Measurements from ENCODE around the gene HIVEP3.

HIVEP3 gene

GRCh38 chr1:41813755-41814745, 104.7 kb downstream of the HIVEP3 start:
- no peak overlapping the region for H3K4me3 ChIP-seq (IDR thresholded peaks at IDR 0.05; ENCODE audit: insufficient read depth, low read depth, low read length)
- no peak overlapping the region for H3K27ac ChIP-seq
- no peak overlapping the region for H3K4me2 ChIP-seq

DNA sequence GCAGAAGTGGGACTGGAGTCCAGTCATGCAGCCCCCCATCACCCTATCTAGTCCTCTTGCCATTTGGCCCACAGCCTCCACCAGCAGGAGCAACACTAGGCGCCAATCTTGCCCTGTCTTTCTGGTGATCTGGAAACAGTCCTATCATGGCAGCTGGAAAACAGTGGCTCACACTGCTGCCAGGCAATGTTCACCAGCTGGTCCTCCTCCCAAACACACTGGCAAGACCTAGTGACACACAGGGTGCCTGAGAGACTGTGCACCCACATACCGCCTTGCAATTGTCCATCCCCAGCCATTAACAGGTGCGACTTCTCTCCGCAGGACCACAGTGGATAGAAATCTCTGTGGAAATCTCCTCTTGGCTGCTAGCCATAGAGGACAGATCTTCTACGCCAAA, 105.5 kb downstream of the HIVEP3 start:
- H3K4me1 ChIP-seq (ENCODE audit: low read depth, poor library complexity, severe bottlenecking) = peaks cover 38% of the 10 kb centered on the region
- no peak overlapping the region for H3K4me2 ChIP-seq
- no peak for TF ChIP-seq CTCF (conservative IDR thresholded peaks at IDR 0.05; ENCODE audit: low read depth, low read length)
- H3K27ac ChIP-seq = no peak overlapping the region
- H3K4me3 ChIP-seq (IDR thresholded peaks at IDR 0.05; ENCODE audit: insufficient read depth, low read depth, low read length) = no peak overlapping the region
- no peak overlapping the region for H2AFZ ChIP-seq (ENCODE audit: low read depth)
- no peaks in the 10 kb centered on the region for H3K79me2 ChIP-seq (ENCODE audit: insufficient read depth, low read depth)
- H3K36me3 ChIP-seq (ENCODE audit: insufficient read depth) = no peaks in the 10 kb centered on the region
- no peaks in the 10 kb centered on the region for H4K20me1 ChIP-seq (ENCODE audit: insufficient read depth)
- H3K27me3 ChIP-seq (ENCODE audit: insufficient read depth, low read depth) = no peaks in the 10 kb centered on the region
- no peak overlapping the region for H3K9ac ChIP-seq

More at GRCh38 chr1:41813755-41814745, 104.7 kb downstream of the HIVEP3 start:
- Histone ChIP-seq H3K27me3 (ENCODE audit: insufficient read depth, low read depth) (no peaks in the 10 kb centered on the region), H4K20me1 (ENCODE audit: insufficient read depth) (no peaks in the 10 kb centered on the region), H3K79me2 (ENCODE audit: insufficient read depth, low read depth) (no peaks in the 10 kb centered on the region), H2AFZ (ENCODE audit: low read depth) (no peak overlapping the region), H3K36me3 (ENCODE audit: insufficient read depth) (no peaks in the 10 kb centered on the region), H3K4me1 (ENCODE audit: low read depth, poor library complexity, severe bottlenecking) (peaks cover 38% of the 10 kb centered on the region), H3K9ac (no peak overlapping the region)
- TF ChIP-seq CTCF (conservative IDR thresholded peaks at IDR 0.05; ENCODE audit: low read depth, low read length) = no peak

DNA sequence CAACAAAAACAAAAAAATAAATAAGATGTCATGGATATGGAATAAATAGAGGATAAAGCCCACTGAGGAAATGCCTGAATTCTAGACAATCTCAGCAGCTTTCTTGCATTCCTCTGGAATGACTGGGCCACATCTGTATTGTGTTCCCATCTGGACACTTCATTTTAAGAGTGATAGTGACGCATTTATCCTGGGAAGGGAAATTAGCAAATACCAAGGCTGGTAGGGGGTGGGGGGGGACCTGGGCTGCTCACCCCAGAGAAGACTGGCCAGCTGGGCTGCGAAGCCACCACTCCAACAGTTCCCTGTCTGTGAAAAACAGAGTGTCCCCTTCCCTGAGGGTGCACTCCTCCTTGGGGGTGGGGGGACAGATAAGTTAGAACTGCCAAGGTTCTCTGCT, 106.3 kb downstream of the HIVEP3 start:
- peaks cover 39% of the 10 kb centered on the region for H3K4me1 ChIP-seq (ENCODE audit: low read depth, poor library complexity, severe bottlenecking)
- no peak overlapping the region for H2AFZ ChIP-seq (ENCODE audit: low read depth)
- H3K27me3 ChIP-seq (ENCODE audit: insufficient read depth, low read depth) = no peaks in the 10 kb centered on the region
- no peaks in the 10 kb centered on the region for H3K79me2 ChIP-seq (ENCODE audit: insufficient read depth, low read depth)
- H3K9ac ChIP-seq = no peak overlapping the region
- no peak overlapping the region for H3K27ac ChIP-seq
- no peak for TF ChIP-seq CTCF (conservative IDR thresholded peaks at IDR 0.05; ENCODE audit: low read depth, low read length)
- H3K4me2 ChIP-seq = peak overlapping the region; percentile 11; the same call in 1 of the 2 replicates
- H3K36me3 ChIP-seq (ENCODE audit: insufficient read depth) = no peaks in the 10 kb centered on the region
- no peaks in the 10 kb centered on the region for H4K20me1 ChIP-seq (ENCODE audit: insufficient read depth)
- H3K4me3 ChIP-seq (IDR thresholded peaks at IDR 0.05; ENCODE audit: insufficient read depth, low read depth, low read length) = no peak overlapping the region

DNA sequence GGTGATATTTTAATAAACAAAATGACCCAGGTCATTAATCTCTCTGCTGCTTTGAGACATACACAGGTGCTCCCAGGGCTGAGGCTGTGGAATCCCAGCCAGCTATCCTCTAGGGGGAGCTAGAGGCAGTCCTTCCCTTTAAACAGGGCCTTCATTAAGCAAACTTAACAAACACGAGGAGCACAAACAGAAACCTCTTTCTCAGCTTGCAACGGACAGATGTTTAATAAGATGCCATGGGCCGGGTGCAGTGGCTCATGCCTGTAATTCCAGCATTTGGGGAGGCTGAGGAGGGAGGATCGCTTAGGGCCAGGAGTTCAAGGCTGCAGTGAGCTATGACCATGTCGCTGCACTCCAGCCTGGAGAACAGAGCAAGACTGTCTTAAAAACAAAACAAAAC, 106.7 kb downstream of the HIVEP3 start:
- Histone ChIP-seq H3K4me2 (peak overlapping the region; percentile 11; the same call in 1 of the 2 replicates), H3K9ac (no peak overlapping the region), H3K4me3 (IDR thresholded peaks at IDR 0.05; ENCODE audit: insufficient read depth, low read depth, low read length) (no peak overlapping the region), H4K20me1 (ENCODE audit: insufficient read depth) (no peaks in the 10 kb centered on the region), H3K36me3 (ENCODE audit: insufficient read depth) (no peaks in the 10 kb centered on the region), H3K4me1 (ENCODE audit: low read depth, poor library complexity, severe bottlenecking) (peaks cover 39% of the 10 kb centered on the region), H2AFZ (ENCODE audit: low read depth) (no peak overlapping the region), H3K79me2 (ENCODE audit: insufficient read depth, low read depth) (no peaks in the 10 kb centered on the region), H3K27ac (no peak overlapping the region), H3K27me3 (ENCODE audit: insufficient read depth, low read depth) (no peaks in the 10 kb centered on the region)
- peak; percentile 83 for TF ChIP-seq CTCF (conservative IDR thresholded peaks at IDR 0.05; ENCODE audit: low read depth, low read length)

All from KMS-11 (cell line).